ENCODE results near the gene CCDC92B.
"Not testable (repeated sequence)": the region's sequence is repeated elsewhere in the genome, so short reads cannot be mapped to it uniquely, and the experiment has no call there.

CCDC92B gene

DNA sequence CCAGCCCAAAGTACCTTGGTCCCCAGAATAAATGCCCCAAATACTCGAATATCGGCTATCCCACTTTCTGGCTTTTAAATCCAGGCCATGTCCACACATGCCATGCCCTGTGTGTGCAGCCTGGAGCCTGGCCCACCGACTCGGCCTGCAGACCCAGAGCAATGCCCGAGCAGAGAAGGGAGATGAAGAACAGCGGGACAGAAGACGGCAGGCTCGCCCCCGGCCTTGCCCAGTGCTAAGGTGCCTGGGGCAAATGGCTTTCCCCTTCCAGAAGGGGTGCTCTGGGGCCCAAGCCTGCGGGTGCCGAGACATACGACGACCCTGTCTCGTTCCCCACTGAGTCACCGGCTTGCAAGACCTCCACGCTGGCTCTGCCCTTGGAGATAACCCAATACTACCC lies 45.8 kb downstream of the CCDC92B start:
- DNase-seq (ENCODE audit: low read depth in 2 of 2) = no peak

DNA sequence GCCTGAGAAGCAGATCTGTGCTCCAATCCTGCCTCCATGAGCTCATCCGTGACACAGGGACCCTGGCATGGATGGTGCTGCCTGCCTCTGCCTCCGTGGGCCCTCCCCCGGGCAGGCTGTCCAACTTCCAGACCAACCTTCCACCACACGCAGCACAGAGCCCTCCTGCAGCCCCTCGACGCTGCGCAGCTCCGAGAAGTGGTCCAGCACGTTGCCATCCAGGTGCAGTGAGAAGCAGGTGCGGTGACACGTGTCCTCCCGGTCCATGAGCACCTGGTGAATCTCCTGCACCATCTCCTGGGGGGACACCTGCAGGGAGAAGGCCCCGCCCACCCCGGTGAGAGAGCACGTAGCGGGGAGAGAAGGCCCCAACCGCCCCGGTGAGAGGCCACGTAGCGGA lies 46.3 kb downstream of the CCDC92B start:
- no peak for DNase-seq (ENCODE audit: low read depth in 2 of 2)

DNA sequence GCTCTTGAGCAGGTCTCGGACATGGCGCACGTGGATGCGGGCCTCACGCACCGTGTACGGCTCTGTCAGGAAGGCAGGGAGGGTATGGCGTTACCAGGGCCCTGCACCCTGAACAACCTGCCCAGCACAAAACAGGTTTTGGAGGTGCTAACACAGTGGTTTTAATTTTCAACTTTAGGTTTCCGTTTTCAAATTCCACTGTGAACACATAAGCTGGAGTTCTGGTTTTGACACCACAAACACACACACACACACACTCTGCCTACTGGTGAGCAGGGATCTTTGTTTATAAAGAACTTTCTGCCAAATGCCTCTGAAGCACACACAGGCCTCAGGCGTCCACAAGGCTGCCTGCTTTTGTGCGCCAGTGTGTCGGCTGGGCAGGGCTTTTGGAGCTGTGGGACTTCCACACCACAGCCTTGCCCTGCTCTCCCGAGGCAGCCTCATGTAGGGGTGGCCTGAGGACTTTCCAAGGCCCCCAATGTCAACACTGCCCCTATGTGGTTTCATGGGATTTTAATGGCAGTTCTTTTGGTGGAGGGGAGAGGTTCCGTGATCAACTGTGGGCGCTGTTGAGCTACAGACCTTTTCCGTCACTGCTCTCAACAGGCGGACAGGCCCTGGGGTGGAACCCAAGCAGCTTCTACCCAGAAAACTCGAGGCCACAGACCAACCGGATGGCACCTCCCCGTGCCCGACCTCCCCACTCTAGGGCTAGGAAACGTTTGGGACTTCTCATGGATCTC lies 47.3 kb downstream of the CCDC92B start:
- no peak for DNase-seq (ENCODE audit: low read depth in 2 of 2)

DNA sequence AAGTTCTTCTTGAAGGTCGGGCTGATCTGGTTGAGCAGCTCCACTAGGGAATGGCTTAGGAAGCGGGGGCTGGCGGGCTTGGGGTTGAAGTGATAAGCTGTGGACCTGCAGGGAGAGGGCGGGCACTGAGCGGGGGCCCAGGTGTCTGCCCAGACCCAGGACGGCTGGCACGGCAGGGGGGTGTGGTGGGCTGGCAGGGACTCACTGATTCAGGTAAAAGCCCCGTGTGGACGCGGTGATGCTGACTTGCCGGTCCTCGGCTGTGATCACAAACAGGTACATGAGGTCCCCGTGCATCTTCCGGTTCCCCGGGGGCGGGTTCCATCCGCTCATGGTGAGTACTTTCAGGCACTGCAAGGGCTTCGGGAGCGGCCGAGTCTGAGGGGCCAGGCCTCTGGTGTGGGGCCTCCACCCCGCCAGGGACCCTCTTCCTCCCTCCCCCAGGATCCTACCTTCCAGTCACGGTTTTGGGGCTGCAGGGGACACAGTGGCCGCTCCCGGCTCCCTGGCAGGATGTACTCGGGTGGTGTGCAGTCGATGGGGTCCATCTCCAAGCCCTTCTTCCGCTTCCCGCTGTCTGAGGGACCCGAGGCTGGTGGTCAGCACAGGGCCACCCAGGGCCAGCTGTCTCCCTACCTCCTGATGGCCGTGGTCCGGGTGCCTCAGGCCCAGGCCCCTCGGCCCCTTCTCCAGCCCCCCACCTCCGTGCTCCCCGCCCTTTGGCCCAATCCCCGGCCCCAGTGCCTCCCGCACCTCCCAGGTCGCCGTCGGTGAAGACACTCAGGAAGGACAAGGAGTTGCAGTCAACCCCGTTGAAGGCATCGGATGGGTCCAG lies 48.1 kb downstream of the CCDC92B start:
- DNase-seq (ENCODE audit: low read depth in 2 of 2) = no peak

DNA sequence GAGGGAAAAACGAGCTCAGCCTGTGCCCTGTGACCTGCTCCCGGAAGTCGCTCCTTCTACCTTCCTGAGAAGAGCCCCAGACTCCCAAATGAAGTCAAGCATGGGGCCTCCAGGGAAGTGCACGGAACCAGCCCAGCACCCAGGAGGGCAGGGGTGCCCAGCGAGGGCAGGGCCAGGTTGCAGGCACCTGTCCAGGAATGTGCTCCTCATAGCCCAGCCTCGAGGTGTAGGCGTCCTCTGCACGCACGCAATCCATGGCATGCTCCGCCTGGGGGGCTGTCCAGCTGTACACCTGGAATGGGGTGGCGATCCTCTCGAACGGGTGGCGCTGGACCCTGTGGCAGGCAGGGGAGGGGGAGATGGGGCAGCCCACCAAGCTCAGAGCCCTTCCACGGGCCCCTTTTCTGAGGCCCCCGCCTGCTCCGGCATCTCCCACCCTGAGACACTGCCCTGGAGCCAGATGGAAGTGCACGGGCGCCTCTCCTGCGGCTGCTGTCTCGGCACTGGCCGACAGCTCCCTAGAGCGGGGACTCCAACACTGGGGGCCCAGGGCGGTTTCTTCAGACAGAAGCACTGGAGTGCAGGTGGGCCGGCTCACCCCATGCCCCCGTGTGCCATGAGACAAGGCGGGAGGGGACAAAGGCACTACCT lies 48.8 kb downstream of the CCDC92B start:
- no peak for DNase-seq (ENCODE audit: low read depth in 2 of 2)

DNA sequence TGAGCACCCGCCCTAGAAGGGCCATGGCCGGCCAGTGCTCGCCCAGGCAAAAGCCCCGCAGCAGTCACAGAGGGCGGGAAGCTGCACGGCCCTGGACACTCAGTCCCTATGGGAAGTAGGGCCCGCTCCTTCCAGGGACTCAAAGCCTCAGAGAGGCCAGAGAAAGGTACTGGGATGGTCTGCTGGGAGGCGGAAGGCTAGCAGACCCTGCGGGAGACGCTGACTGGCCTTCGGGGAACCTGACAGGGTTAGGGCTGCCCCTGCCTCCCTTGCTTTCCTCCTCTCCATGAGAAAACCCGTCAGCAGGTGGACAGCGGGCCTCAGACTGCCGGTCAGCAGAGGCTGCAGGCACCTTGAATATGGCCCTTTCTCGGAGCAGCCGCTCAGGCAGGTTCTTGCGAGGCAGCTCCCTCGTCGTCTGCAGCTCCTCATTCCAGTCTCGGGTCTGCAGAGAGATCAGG lies 49.4 kb downstream of the CCDC92B start:
- no peak for DNase-seq (ENCODE audit: low read depth in 2 of 2)

DNA sequence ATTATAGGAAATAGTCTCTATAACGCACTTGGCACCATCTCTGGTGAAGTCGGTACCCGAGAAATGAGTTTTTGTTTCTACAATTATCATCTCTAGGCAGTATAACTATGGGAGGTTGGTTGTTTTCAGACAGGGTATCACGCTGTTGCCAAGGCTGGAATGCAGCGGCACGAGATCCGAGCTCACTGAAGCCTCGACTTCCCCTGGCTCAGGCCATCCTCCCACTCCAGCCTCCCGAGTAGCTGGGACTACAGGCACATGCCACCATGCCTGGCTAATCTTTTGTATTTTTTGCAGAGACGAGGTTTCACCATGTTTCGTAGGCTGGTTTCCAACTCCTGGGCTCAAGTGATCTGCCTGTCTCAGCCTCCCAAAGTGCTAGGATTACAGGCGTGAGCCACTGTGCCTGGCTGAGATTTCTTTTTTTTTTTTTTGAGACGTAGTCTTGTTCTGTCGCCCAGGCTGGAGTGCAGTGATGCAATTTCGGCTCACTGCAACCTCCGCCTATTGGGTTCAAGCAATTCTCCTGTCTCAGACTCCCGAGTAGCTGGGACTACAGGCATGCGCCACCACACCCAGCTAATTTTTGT lies 50.1 kb downstream of the CCDC92B start:
- not testable (repeated sequence) for DNase-seq (ENCODE audit: low read depth in 2 of 2)

DNA sequence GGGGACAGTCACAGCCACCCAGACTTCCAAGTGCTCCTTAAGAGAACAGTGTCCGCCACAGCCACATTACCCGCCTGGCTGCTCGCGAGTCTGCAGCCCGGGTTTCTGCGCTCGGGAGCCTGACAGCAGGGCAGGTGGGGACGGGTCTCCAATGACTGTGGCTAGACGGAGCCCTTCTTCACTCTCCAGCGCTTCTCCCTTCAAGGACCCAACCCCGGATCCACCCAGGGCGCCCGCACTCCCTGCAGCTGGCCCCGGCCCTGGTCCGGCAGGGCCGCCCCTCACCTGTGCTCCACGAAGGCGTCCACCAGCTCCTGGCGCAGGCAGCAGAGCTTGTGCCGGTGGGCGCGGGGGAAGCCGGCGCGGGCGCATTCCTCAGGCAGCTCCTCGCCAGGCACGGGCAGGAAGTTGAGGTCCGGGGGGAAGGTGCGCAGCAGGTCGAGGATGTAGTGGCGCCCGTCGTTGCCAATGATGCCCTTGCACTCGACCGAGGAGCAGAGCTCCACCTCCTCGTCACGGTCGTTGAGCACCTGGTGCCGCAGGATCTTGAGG lies 51.8 kb downstream of the CCDC92B start:
- DNase-seq (ENCODE audit: low read depth in 2 of 2) = no peak

DNA sequence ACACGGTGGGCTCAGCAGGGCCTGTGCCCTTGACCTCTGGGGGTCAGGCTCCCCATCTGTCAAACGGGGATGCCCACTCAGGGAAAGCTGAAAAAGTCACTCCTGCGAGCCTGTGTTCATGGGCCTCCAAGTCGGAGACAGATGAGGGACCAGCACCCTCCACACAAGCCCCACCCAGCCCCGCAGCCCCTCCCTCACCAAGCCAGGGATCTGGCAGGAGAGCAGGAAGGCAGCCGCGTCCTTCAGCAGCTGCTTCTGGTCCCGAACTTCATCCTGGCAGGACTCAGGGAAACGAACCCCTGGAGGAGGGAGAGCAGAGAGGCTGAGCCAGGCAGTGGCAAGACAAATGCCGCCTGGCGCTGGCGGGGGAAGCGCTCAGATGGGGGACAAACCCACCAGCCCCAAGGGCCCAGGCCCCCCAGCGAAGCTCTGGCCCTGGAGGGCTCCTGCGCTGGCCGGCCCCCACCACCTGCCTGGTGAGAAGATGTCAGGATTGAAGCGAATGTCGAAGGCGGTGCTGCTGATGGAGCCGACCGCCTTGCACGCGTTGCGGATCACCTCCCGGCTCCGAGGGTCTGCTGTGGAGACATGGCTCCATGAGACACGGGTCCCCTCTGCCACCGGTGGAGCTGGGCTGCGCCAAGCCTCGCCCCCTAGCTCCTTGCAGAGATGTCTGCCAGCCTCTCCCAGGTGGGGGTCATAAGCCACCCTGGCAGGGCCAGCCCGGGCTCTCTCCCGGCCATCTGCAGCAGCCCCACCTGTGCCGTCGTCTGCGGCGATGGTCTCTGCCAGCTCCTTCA lies 53.3 kb downstream of the CCDC92B start:
- DNase-seq (ENCODE audit: low read depth in 2 of 2) = no peak

DNA sequence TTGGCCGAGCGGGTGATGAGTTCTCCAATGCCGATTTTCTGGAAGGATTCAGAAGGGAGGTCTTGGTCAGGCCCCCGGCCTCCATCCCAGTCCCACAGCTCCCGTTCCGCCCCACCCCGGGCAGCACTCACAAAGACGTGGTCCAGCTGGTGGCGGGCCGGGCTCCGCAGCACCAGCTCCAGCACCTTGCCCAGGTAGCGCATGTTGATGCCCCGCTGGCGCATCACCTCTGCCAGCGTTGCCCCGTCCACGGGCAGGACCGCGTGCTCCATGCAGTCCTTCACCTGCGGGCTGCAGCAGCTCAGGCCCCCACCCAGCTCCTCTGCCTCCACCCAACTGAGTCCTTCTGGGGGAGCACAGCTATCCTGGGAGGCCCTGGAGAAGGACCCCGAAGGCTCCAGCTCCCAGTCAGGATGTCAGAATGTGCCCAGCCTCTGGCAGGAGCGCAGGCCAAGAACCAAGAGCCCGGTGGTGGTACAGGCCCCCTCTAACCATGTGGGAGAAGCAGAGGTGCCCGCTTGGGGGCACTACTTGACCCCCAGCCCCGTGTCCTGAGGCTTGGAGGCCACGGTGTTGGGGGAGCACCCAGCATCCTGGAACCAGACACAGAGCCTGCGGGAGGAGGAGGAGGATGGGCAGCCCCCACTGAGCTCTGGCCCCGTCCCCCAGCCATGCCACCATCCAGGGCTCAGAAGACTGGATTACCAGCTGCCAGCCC lies 54.0 kb downstream of the CCDC92B start:
- no peak for DNase-seq (ENCODE audit: low read depth in 2 of 2)

DNA sequence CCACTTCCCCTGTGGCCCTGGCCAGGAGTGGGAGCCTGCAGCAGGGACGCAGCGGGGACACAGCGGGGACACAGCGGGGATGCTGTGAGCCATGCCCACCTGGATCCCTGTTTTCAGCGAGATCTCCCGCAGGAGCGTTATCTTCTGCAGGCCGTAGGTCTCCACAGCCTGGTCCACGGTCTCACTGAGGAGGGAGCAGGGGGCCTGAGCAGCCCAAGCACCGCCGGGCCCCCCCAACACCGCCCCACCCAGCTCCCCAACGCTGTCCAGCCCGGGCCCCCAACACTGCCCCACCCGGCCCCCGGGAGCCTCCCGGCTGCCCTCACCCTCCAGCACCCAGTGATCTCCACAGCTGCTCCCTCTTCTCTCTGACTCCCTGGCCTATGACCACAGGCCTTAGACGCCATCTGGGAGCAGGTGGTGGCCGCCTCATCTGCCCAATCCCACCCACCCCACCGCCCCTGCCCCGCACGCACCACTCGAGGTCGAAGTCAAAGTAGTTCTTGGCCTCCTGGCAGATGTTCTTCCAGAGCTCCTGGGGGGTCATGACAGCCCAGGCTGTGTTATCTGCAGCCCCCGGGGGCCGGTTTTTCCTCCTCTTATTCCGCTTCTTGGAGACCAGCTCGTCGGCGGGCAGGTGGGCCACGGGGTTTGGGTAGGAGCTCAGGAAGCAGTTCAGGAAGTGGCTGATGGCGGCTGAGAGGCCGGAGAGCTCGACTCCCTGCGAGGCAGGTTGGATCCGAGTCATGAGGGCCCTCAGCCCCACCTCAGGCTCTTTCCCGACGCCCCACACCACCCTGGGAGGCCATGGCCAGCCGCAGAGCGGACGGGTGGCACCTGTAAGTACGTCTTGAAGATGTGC lies 54.8 kb downstream of the CCDC92B start:
- no peak for DNase-seq (ENCODE audit: low read depth in 2 of 2)

DNA sequence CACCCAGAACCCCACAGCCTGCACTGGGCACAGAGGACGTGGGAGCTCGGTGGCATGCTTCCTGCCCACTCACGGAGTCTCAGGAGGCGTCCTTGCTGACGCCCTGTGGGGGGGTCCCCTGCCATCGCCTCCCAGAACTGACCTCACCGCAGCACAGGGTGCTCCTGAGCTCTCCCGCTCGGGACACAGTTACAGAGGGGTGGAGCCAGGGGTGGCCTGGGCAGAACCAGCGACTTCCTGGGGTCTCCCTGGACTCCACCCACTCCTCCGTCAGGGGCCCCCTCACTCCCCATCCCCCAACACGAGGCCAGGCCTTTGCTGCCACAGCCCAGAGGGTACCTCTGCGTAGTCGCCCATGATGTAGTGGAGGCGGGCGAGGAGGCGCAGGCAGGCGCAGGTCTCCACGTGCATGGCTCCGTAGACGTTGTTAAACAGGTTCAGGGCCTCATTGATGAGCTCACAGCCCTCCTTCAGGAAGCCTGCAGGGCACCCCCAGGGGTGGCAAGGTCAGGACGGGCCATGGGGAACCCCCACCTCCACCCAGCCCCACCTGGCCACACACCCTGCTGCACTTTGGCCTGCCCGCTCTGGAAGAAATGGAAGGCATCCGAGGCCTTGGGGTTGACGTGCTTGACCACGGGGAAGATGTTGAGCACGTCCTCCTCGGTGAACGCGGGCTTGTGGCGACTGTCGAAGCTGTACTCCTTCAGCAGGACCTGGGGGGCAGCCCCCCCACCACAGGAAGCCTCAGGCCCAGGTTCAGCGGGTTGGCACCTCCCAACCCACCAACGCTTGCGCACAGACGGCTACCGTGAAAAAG lies 55.7 kb downstream of the CCDC92B start:
- DNase-seq (ENCODE audit: low read depth in 2 of 2) = no peak

DNA sequence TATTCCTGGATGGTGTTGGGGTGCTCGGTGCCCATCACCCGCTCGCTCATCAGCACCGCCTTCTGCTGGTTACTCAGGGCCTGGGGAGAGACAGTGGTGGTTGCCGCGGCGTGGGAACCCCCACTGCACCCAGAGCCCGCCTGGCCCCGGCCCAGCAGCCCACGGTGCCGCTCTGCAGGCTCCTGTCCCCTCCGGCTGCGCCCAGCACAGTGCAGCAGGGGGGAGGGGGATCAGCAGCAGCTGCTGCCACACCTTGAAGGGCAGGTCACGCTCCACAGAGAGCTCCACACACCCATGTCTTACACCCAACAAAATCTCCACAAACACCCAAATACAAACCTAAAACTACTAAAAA lies 56.7 kb downstream of the CCDC92B start:
- no peak for DNase-seq (ENCODE audit: low read depth in 2 of 2)

DNA sequence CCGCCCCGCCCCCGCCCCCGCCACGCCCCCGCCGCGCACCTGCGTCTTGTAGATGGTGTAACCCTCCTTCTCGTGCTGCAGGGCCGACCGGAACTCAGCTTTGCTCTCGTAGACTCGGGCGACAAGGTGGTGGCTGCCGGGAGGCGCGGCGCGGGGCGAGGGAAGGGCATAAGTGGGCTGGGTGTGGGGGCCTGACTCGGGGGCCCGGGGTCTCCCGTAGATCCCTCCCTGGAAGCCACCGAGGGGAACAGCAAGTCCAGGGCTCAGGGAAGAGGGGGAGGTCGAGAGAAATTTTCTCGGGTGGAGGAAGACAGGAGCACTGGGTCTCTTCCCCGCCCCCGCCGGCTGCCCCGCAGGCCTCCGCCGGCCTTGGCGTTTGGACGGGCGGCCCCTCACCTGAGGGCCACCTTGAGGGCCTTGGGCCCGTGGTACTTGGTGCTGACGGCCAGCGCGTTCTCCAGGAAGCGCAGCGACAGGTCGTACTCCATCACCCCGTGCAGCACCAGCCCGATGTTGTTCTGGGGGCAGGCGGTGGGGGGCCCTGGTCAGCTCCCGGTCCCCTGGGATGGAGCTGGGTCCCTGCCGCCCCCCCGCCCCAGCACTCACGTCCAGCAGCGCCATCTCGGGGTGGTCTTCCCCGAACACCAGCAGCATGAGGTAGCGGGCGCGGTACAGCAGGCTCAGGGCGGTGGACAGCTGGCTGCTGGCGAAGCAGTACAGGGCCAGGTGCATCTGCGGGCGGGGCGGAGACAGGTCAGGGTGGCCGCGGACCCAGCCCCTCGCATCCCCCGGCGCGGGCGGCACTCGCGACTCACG lies 57.3 kb downstream of the CCDC92B start:
- no peak for DNase-seq (ENCODE audit: low read depth in 2 of 2)

DNA sequence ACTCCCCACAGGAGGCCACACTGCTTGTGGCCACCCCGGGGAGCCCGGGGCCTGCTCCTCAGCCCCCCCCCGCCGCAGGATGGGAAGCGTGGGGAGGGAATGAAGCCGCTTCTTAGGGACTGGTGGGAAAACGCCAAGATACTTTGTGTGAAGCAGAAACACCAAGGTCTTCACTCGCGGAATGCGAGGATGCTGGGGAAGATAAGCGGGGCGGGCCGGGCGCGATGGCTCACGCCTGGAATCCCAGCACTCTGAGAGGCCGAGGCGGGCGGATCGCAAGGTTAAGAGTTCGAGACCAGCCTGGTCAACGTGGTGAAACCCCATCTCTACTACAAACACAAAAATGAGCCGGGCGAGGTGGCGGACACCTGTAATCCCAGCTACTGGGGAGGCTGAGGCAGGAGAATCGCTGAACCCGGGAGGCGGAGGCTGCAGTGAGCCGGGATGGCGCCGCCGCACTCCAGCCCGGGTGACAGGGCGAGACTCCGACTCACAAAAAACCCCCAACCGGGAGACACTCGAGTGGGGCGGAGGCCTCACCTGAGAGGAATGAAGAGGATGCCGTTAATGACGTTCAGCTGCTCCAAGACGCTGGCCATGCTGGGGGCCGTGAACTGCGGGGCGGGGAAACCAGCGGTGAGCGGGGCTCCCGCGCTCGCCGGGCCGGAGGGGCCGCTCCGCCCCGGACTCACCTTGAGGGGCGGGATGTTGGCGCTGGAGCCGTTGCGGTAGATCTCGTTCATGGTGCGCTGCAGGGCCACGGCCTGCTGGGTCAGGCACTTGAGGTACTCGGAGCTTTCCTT lies 58.2 kb downstream of the CCDC92B start:
- DNase-seq (ENCODE audit: low read depth in 2 of 2) = no peak

DNA sequence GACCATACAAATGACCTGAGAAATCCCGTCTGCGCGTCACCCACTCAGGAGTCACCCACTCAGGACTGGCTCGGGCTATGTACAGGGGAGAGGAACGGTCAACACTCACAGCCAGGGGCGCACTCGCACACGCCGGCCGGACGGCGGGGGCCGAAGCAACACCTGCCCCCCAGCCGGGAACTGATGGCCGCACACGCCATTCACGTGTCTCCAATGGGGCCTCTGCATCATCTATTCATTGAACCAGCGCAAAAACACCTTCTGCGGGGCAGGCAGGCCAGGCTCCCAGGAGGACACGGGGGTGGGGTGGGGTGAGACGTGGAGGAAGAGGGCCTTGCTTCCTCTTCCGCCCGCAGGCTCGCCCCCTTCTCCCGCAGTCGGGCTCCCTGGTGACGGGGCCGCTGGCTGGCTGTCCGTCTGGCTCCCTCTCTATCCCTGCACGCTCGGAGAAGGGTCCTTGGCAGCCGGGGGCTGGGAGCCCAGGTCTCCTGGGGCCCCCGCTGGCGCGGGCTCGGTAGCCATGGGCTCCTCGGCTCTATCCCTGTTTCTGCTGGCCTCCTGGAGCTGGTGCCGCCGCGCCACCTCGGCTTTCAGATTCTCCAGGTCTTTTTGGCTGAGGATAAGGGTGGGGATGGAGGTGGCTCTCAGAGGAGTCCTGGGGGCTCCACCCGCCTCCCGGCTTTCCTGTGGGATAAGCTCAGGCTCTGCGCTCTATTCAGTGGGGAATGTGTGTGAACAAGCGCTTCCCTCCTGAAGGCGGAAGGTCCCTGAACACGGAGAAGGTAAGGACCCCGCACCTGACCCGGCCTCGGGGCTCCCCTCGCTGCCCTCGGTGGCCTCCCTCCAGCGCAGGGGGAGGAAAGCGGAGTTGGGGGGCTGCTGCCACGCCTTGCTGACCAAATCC lies 59.0 kb downstream of the CCDC92B start:
- DNase-seq (ENCODE audit: low read depth in 2 of 2) = no peak
